HL-60/S4 treated with retinoic acid at 250 ng/mL for 4 days and 3 days (cell line): ENCODE data around the gene HACD2.

Source experiments
- in situ Hi-C: fragments of 300-500 bp; cut with MboI; formaldehyde crosslinking; loops from 2 replicates; pipeline ENCODE4 v1.7.0; 2022; ENCODE audit warnings: low sequenced_read_pairs

HACD2 gene

DNA sequence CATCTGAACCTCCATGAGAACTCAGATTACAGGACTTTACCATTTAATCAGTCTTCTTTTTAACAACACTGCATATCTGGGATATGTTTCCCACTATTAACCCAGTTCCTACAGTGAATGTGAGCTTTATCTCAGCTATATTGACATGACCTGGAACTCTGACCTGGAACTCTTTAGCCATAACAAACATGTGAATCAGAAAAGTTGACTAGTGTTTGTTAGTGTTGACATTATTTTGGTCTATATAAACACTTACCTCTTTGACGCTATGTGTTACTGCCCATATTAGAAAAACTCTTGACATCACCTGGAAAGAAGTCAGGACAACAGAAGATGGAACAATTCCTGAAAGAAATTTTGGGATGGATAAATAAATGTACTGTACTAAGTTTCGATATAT, 56.7 kb downstream of the HACD2 start:
- in situ Hi-C loops = no loop called here

DNA sequence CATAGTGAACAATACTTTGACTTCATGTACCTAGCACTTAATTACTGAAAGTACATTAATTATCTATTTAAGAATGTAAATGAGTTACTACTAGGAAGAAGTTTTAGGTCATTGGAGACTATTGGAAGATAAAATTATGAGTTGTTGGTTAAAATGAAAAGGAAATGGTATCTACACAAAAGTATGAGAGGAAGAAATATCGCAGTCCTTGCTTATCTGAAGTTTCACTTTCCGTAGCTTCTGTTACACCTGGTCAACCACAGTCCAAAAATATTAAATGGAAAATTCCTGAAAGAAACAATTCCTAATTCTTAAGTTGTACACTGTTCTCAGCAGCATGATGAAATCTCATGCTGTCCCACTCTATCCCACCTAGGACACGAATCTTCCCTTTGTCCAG, 57.8 kb downstream of the HACD2 start:
- in situ Hi-C loops = no loop called here

DNA sequence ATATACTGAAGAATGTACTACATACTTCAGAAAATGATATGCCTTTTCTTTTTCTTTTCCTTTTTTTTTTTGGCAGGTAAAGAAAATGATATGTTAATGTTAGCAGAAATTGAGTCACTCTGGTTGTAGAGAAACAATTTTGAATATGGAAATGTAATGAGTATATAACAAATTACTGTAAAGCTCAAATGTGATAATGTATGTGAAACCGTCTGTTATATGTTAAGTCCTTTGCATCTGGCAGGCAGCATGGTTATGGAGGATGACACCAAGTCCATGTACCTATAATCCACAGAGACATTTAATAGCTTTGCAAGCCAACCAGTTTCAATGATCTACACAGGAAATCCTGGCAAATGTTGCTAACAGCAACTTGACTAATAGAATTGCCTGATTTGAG, 58.4 kb downstream of the HACD2 start:
- in situ Hi-C loops = no loop called here

GRCh38 chr3:123525433-123525832, 59.4 kb downstream of the HACD2 start:
- in situ Hi-C loops = no loop called here

DNA sequence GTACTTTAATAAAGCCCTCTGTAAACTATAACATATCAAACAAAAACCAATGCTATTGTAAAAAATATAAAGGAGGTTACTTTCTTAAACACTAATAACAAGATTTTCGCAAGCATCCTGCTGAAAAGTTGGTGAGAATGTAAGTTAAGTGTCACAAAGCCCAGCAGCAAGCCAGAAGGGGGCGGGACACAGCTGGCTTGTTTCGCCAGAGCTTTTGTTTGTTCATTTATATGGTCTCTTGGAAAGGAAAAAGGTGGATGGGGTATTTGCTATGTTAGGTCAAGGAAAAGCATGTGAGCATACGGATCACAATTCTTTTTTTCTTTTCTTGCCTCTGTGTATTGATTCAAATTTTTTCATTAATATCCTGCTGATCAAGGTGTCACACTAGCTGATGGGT, 59.9 kb downstream of the HACD2 start:
- in situ Hi-C loops = no loop called here

DNA sequence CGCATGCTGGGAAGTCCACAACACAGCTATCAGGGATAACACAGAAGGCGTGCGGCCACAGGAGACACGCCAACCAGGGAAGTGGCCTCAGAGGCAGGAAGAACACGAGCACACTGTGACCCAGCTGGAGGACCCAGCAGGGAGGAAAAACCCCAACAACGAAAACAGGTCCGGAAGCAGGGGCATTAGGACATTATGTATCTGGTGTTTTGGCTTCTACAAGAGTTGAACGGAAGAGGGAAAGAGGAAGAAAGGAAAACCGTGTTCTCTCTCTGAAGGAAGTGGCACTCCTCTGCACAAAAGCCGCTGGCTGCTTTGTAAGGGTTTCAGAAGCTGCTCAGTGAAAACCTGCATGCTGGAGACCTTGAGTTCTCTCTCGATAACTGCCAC, 61.8 kb downstream of the HACD2 start:
- in situ Hi-C loops = no loop called here

DNA sequence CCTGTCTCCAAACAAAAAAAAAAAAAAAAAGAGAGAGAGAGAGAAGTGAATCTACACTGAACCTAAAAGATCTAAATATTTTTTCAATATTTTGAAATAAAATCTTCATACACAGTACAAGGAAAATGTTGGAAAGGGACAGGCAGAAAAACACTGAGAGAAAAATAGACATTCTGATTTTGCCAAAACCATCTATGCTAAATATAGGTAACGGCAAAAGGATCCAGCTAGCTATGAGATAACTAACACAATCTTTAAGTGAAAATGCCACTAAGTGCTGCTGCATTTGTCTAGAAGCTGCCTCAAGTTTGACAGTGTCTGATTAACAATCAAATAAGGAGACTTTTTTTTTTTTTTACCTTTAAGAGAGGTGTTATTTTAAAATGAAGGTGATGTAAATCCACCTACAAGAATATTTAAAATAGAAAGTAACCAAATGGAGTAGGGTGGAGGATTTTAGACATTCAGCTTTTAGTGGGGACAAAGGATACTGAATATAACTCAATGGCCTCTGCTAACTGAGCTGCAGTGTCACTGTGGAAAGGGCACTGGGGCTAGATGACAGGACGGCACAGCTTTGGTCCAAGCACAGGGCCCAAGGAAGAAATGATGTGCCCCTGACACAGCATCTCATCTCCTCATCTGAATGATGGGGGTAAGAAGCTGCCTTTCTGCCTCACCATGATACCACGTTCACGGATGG, 62.4 kb downstream of the HACD2 start:
- in situ Hi-C loops = no loop called here

DNA sequence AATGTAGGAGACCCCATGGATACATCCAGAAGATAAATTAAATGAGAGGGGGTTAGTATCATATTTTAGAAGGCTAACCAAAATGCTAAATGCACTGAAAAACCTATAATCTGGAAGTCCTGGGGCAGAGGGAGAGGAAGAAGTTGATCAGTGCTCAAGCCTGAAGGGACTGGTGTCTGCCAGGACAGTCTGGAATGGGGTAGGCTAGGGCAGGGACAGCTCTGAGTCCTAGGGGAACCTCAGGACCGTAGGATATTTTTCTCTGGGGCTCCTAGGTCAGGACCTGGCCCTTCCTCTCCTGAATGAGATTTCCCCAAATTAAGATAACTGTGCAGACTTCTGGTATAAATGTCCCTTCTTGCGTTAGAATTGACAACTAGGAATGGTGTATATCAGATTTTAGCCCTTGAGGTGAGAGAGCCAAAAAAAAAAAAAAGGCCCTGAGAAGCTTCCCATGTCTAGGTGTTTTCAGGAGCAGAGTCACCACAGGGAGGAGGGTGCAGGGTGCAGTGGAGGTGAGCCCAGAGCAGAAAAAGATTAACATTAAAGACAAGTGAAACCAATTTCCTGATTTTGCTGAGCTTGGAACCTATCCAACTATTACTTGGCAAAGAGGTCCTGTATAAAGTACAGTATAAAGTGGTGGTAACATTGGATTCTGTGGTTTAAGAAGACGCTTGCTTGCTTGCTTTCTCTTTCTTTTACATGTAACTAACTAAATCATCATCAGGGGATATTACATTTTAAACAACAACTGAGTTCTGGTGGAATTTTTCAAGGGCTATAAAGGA, 63.5 kb downstream of the HACD2 start:
- in situ Hi-C loops = no loop called here

- in situ Hi-C loops = no loop called here
Observed at GRCh38 chr3:123520656-123521055, 64.2 kb downstream of the HACD2 start.

DNA sequence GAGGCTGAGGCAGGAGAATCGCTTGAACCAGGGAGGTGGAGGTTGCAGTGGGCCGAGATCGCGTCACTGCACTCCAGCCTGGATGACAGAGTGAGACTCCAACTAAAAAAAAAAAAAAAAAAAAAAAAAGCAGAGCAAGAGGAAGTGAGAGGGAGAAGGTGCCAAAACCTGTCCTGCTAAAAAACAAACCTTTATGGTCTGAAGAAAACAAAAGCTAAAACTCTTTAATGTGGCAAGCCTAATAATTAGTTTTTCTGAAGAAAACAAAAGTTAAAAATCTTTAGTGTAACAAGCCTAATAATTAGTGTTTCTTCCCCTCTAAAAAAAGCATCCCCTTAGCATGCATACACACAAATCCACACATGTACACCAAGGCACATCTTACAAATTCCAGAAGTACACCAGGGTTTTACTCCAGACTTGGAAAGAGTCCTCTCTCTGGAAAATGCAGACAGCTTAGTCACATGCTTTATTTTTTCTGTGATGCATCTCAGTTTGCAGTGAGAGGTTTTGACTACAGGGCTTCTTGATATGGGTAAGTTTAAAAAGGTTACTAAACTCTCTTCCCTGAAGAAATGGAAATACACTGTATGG, 65.9 kb downstream of the HACD2 start:
- in situ Hi-C loops = no loop called here

DNA sequence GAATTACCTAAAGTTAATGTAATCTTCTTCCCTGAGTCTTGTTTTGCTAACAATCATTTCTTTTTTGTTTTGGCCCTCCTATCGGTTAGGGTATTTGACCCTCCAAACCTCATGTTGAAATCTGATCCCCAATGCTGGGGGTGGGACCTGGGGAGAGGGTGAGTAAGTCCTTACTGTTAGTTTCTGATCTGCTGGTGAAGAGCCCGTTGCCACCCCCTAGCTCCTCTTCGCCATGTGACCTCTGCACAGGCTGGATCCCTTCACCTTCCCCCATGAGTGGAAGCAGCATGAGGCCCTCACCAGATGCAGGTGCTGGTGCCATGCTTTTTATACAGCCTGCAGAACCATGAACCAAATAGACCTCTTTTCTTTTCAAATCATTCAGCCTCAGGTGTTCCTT, 73.1 kb downstream of the HACD2 start:
- in situ Hi-C loops = no loop called here

DNA sequence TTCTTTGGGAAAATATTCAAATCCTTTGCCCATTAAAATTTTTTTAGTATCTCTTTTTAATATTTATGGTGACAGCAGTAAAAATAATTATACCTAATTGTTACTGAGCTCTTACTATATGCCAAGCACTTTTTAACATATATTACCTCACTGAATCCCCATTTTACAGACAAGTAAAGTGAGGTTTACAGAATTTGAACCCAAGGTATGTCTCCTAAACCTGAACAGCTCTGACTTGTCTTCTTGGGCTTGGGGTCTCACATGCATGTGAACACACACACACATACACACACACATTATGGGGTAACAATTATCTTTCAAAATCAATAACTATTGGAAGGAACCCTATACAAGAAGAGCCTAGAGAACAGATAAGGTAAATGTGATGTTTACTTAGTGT, 73.8 kb downstream of the HACD2 start:
- in situ Hi-C loops = no loop called here

- in situ Hi-C loops = no loop called here
Observed at GRCh38 chr3:123508178-123508577, 76.7 kb downstream of the HACD2 start.

DNA sequence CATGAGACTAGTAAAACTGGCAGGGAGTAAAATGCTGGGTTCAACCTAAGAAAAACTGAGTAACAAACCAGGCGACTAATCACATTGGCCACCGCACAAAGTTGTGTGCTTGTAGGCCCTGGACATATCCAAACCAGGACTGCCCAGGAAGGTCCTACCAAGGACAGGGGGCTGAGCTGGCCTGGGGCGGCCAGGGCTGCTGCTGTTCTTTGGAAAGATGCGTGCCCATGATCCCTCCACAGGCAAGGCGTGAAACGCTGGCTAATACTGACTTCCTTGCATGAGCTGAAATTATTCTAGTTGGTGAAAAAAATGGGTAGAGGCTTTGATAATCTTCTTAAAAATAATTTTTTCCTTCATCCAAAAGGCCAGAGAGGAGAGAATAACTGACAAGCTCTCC, 79.0 kb downstream of the HACD2 start:
- in situ Hi-C loops = no loop called here

- in situ Hi-C loops = no loop called here
Observed at GRCh38 chr3:123503203-123503602, 81.7 kb downstream of the HACD2 start.

- in situ Hi-C loops = no loop called here
Observed at GRCh38 chr3:123499322-123499721, 85.5 kb downstream of the HACD2 start.

GRCh38 chr3:123498761-123499160, 86.1 kb downstream of the HACD2 start:
- in situ Hi-C loops = no loop called here

- in situ Hi-C loops = no loop called here
Observed at GRCh38 chr3:123493912-123494311, 90.9 kb downstream of the HACD2 start.

DNA sequence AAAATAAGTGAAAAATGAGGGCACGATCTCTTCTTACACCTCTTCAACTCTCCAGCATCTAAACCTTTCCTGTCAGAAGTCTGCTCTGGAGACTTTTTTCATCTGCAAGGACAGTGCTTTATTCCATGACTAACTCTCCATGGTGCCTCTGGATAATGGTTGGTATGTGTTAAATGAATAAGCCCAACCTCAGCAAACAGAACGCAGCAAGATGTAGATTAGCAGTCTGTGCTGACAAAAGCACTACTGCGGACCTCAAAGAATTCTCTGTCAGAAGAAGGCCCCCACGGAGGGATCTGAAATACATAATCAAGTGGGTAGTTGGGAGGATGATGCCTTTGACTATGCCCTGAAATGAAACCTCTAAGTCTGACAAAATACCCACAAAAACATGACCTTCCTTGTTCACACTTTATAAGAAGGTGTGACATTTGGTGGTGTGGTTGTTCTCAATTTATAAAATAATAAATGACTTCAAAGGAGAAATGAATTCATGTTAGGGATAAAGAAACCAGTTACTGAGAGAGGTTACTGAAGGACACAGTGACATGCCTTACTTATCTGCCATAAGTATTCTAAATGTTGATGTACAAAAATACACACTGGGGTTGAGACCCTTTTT, 92.8 kb downstream of the HACD2 start:
- in situ Hi-C loops = no loop called here

GRCh38 chr3:123489400-123490004, 95.4 kb downstream of the HACD2 start:
- in situ Hi-C loops = no loop called here

- in situ Hi-C loops = no loop called here
Observed at GRCh38 chr3:123488645-123489347, 96.1 kb downstream of the HACD2 start.
